Measurements from ENCODE around the gene ZBTB20.

ZBTB20 gene

DNA sequence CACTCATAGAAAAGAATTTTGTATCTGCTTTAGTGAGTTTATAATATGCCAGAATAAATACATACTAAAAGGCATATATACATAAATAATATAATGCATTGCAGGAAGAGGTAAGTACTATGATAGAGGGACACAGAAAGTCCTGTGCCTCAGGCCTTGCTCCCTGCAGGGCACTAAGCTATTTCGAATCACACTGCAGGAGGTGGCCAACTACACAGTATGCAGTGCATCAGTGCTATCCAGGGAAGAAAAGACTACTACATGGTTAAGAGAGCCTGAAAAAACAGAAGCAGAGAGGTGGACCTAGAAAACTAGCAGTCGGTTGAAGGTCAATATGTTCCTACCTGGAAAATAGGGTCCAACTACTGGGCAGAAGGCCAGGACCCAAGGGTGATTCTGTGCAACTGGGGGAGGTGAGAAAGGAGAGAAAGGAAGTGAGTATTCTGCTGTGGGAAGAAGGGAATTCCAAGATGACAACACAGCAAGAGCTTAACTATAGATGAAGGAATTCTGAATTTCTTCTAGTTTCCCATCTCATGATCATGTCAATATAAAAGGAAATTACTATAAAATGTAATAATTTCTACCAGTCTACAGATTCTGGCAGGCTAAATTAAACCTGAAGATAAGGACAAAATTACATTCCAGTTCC, 218.0 kb downstream of the ZBTB20 start:
- DNase-seq (ENCODE audit: low read depth) = no peak

DNA sequence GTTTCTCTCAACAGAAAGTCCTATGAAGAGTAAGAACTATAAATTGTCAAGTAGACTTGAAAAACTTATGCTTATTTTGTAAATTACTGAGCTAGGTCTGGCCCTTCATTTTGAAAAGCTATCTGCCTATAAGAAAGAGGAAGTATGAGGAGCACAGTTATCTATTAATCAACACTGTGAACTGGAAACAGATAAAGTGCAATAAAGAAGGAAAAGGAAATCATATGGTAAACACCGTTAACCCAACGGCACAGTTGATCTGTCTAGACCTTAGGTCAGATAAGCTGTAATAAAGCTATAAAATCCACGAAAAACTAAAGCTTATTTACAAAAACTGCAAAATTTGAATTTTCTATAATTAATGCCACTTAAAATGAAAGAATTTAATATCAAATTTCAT, 242.5 kb downstream of the ZBTB20 start:
- DNase-seq (ENCODE audit: low read depth) = no peak

DNA sequence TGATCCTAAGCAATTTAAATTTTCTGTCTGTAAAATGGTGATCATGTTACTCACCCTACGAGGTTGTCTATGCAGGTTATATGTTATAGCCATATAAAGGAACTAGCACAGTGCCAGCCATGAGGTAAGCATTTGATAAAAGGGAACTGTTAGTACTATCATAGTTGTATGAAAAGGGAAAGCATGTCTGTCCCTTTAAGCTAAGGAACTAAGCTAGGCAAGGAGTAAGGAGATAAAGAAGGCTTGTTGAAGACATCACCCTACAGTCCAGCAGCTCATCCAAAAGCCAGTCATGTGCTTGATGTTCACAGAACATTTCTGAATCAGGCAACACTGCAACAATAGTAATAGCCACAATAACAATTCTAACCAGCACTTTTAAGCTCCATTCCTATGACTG, 243.9 kb downstream of the ZBTB20 start:
- no peak for DNase-seq (ENCODE audit: low read depth)

DNA sequence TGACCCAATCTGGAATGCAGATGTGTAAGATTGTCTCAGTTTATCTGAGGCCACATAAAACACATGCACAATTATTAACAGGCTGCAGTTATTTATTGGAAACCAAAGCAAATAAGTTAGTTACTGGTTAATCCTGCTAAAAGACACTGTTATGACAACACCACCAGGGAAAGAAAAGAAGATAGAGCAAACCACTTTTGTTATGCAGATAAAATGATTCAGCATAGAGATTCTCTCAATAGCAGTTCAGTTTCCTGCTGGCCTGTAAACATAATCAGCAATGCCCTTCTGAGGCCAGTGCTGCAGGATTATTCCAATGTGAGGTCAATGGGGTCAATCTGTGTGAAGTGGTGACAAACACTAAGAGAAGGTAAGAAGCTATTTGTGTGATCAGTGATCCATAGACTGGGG, 244.4 kb downstream of the ZBTB20 start:
- DNase-seq (ENCODE audit: low read depth) = no peak

DNA sequence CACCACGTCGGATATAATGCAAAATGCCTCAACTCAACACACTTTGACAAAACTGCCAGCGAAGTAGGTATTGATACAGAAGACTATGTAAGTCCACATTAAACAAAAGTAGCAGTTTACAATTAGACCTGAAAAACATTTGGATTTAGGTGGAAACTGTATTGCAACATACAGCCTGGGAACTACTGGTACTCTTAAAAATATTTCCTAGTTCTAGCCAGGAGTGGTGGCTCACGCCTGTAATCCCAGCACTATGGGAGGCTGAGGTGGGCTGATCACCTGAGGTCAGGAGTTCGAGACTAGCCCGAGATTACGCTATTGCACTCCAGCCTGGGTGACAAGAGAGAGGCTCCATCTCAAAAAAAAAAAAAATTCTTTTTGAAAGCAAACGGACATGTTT, 246.2 kb downstream of the ZBTB20 start:
- DNase-seq (ENCODE audit: low read depth) = no peak

DNA sequence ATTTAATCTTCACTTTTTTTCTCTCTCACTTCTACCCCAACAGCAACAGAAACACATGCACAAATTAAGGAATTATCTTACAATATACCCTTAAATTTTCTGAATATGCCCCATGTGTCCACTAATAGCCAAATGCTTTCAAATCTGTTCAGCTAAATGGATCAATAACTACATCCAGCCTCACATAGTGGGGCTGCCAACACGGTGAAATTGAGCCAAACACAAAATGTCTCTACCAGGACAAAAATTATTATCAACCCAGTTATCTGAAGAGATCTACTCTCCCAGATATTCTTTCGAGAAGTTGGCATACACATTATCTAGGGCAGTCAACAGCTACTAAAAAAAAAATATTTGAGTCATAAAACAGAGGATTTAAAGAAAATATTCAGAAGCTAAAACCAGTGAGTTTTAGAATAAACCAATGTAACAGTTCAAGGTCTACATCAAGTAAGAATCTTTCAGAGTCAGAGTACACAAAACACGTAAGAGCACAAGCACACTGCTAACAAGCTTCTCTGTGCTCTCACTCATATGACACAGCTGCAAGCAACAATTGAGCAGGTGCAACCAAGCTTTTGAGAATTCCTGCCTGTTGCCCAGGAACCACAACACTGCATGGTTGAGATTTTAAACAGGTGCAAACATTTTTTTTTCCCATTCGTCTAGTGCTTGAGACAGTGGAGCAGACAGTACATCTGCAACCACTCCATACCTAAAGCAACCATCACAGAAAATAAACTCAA, 247.7 kb downstream of the ZBTB20 start:
- DNase-seq (ENCODE audit: low read depth) = no peak

DNA sequence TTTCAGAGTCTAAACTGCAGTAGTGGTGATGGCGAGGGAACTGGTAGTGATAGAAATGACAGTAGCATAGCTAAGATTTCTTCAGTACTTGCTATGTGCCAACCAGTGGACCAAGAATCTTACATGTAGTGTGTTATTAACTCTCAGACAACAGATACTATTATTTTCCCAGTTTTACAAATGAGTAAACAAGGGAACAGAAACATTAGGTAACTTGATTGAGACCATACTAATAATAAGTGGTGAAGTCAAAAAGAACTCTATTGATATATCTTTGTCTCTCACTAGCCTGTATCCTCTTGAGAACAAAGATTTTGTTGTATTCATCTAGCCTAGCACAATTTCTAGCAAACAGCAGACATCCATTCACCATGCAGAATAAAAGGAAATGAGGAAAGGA, 250.1 kb downstream of the ZBTB20 start:
- DNase-seq (ENCODE audit: low read depth) = no peak

DNA sequence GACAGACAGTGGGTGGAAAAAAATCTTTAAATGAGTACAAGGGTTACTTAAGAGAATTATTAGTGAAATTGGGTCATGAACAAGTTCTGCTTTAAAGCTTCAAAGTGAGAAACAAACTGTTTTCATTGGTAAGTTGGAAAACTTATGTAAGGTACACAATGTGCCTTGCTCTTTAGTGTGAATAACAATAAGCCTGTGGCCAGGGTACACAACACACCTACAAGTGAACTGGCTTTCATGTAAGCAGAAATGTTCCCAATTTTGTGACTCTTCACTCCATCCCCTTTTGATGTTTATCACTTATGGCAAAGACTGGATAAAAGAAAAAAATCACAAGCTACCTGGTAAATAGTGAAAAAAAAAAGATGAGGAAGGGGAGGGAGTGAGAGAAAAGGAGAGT, 253.7 kb downstream of the ZBTB20 start:
- no peak for DNase-seq (ENCODE audit: low read depth)

DNA sequence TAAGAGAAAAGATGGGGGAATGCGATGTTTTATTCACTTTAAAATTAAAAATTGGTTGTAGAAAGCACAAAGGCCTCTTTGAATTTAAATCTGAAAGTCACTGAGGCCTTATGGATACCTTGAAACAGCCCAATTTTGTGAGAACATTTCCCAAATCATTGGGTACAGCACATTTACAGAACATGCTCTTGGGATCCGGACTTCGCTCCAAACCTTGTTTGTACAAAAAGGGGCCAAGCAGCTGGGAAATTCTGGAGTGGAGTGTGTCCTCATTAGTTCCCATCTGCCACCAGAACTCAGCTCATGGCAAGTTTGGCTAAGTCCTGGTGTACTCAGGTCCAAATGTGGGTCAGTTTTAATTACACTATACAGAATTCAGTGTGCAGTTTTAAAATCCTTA, 254.2 kb downstream of the ZBTB20 start:
- no peak for DNase-seq (ENCODE audit: low read depth)

DNA sequence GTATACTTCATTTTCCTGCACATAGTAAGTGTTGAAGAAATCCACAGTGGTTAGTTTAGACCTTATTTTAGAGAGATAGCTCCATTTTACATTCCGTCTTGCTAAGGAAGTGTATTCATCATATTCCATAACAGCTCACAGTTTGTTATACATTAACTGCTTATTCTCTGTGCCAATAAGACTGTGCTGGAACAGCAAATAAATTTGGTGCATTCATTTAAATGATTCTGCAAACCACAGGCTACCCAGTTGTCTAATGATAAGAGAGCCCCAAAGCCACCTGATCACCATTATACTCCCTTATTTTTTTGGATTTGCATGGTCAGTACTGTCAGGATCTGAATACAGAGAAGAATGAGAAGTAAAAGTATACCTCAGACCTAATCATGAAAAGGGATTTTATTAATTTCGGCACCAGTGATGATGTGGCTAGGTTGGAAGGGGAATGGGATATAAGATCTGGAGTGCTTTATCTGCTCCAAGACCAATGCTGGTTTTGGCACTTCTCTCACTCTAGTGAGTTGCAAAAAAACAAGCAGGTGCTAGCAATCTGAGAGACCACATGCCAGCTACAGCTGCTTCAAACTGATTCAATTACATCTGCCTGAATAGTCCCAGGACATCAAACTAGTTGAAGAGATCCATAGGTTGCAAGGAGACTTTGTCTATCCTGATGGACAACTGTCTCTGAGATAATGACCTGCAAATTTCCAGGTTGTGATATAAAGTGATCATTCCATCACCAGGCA, 254.8 kb downstream of the ZBTB20 start:
- no peak for DNase-seq (ENCODE audit: low read depth)

- DNase-seq (ENCODE audit: low read depth) = peak; percentile 91
Observed at GRCh38 chr3:114887806-114888205, 259.3 kb downstream of the ZBTB20 start.

- no peak for DNase-seq (ENCODE audit: low read depth)
Observed at GRCh38 chr3:114886905-114887304, 260.2 kb downstream of the ZBTB20 start.

GRCh38 chr3:114884213-114884923, 262.7 kb downstream of the ZBTB20 start:
- no peak for DNase-seq (ENCODE audit: low read depth)

GRCh38 chr3:114880078-114880477, 267.0 kb downstream of the ZBTB20 start:
- DNase-seq (ENCODE audit: low read depth) = no peak

GRCh38 chr3:114879059-114880031, 267.7 kb downstream of the ZBTB20 start:
- peak; percentile 40 for DNase-seq (ENCODE audit: low read depth)

DNA sequence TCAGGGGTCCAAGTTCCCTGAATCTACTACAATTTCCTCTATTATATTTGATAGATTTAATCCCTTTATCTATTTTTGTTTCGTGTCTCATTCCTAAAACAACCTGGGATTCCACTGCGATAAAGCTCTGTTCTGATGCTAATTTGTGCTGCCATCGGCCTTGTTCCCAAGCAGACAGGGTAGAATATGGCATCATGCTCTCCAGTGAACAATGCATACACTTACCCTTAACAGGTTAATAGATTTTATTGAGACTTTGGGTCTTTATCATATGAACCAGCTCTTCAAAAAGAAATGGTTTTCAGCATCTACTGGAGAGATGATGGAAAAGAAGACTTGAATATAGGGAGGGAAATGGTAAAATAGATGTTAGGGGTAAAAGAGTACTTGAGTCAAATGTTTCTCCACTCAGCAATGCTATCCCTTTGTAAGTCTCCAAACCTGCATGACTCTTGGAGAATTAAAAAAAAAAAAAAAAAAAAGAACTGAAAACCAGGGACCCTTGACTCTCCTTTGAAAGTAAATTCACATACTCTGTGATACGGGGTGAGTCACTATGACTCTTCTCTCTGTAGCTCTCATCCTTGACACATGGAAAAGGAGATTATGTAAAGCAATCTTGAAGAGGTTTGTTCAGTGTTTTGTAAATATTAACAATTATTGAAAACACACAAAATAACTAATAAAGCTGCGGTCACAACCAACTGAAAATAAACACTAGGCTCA, 268.8 kb downstream of the ZBTB20 start:
- no peak for DNase-seq (ENCODE audit: low read depth)

DNA sequence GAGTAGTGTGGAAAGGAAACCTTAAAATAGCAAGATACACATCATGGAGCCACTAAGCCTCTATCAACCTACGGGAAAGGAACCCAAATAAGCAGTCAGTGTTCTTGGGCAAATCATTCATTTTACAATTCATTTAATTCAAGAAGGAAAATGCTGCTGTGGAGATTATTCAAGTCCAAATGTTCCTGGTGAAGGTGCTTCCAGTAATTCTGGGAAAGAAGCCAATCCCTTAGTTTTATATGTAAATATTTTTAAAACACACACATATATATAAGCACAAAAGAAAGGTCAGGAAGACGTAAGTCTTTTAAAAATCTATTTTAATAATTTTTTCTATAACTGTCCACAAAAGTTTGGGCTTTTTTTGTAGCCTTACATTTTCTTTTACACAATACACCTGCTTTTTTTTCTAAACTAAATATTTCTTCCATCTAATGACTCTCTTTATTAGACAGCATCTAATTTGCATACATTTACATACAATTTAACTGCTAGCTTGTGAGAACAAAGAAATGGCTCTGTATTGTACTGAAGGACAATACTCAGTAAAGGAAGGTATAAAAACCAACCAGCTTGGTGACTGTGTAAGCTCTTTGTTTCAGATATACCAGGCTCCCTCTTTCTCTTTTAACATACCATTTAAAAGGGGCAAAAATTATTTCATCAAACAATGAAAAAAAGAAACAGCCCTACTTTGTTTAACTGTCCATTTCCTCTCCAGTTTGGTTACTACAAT, 269.5 kb downstream of the ZBTB20 start:
- DNase-seq (ENCODE audit: low read depth) = no peak

DNA sequence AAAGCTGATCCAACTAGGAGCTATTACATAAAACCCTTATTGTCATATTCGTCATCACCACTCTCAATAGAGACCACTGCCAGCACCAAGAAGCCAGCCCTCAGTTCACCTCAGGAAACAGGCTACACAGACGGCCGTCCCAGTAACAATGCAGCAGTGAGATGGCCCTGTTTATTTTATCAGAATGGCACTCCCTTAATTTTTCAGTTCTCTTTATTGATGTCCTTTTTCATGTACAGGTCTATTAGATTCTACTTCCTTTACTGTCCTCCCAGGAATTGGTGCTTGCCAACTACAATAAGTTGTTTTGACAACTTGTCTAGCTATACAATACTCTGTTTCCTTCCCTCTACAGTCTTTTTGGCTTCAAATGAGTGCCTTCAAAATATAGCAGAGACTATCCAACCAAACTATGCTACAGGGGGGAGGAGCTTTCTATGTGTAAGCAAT, 272.5 kb downstream of the ZBTB20 start:
- DNase-seq (ENCODE audit: low read depth) = no peak

DNA sequence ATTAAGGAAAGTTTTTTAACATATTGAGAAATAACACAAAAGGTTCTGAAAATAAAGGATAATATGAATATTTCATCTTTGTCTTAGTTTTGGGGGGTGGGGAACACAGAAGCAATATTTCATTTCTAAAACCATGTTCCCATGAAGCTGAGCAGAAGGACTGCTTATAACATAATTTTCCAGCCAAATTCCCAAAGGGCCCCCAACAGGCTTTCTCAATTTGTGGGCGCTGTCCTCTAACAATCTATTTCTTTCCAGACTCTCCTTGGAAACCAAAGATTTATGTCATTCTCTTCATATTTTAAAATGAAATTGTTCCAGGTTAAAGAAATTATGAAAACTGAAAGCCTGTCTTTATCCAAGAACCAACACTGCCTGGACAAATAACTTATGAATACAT, 273.5 kb downstream of the ZBTB20 start:
- no peak for DNase-seq (ENCODE audit: low read depth)

DNA sequence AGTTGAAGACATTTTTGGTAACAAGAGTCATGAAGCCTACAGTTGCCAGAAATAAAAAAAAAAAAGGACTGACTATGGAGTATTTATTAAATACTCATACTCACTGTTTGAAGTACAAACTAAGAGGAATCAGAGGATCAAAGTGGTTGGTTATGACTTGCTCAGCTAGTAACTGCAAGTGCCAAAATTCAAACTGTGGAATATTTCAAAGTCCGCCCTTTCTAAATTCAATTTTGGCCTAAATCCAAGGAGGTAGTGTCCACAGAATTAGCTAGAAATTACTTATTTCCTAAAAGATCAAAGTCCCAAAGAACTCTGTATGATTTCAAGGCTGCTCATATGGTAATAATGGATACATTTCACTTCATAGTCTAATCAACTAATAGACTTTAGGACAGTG, 274.5 kb downstream of the ZBTB20 start:
- no peak for DNase-seq (ENCODE audit: low read depth)

Data from fibroblast of gingiva (primary cell).